ENCODE measurements around the gene DCAF4. TPM values are rescaled to one million over a fixed set of nuclear protein-coding genes. Genes with fewer than 3 reads are reported as not detected.

Gene DCAF4
- total RNA-seq, 1 donor from 2014 or later, result 0.64 TPM

GRCh38 chr14:72921396-72921795, 4.9 kb upstream of the DCAF4 start:
- Histone ChIP-seq H3K27ac (no peak overlapping the region), H3K4me1 (peaks cover 0 to 5% of the 10 kb centered on the region in 2 donors), H3K4me3 (no peak overlapping the region), H3K27me3 (no peaks in the 10 kb centered on the region), H3K36me3 (no peaks in the 10 kb centered on the region), H3K9me3 (no peaks in the 10 kb centered on the region)
- intact Hi-C loops (cut with DNase I), result no loop called here
- DNase-seq (ENCODE audit: low spot score in 2 of 2), result no peak
- TF ChIP-seq CTCF (IDR thresholded peaks at IDR 0.05), result no peak

GRCh38 chr14:72924337-72924736, 1.9 kb upstream of the DCAF4 start:
- no peak for DNase-seq (ENCODE audit: low spot score in 2 of 2)
- intact Hi-C loops (cut with DNase I), result no loop called here
- H3K4me1 ChIP-seq, result peaks cover 5% of the 10 kb centered on the region in 2 donors
- no peak overlapping the region for H3K27ac ChIP-seq
- no peaks in the 10 kb centered on the region for H3K9me3 ChIP-seq
- H3K27me3 ChIP-seq, result no peaks in the 10 kb centered on the region
- no peak overlapping the region for H3K4me3 ChIP-seq
- no peak for TF ChIP-seq CTCF (IDR thresholded peaks at IDR 0.05)
- no peaks in the 10 kb centered on the region for H3K36me3 ChIP-seq

DNA sequence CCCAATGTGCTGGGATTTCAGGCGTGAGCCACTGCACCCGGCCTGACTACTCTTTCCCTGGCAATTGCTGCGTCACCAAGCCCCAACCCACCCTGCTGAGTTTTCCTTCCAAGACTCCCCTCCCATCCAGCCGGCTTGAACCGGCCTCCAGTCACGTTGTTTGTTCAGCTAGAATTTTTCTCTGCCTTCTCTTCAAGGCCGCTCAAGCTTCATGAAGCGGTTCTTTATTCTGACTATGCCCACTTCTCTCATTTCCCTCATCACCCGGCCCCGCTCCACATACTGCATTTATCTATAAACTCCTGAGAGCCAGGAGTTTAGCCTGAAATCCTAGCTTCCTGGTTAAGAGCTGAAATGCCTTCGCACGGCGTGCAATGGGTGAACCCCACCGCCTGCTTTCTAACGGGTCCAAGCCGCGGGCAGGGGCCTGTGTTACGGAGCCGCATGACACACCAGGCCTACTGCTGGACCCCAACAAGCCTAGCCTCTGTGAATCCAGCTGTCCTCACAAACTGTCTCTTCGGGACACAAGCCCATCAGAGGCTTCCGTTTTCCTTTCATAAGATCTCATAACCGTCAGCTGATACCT, 999 bp upstream of the DCAF4 start:
- no peak for TF ChIP-seq CTCF (IDR thresholded peaks at IDR 0.05)
- no peaks in the 10 kb centered on the region for H3K9me3 ChIP-seq
- DNase-seq (ENCODE audit: low spot score in 2 of 2), result no peak
- H3K4me3 ChIP-seq, result peak overlapping the region in 1 of 2 donors; percentile 91
- H3K4me1 ChIP-seq, result peaks cover 5% of the 10 kb centered on the region in 2 donors
- intact Hi-C loops (cut with DNase I), result no loop called here
- H3K27me3 ChIP-seq, result no peaks in the 10 kb centered on the region
- no peaks in the 10 kb centered on the region for H3K36me3 ChIP-seq
- H3K27ac ChIP-seq, result peak overlapping the region; percentile 67 to 71

GRCh38 chr14:72925815-72926291, 411 bp upstream of the DCAF4 start:
- H3K4me1 ChIP-seq, result peaks cover 5% of the 10 kb centered on the region in 2 donors

GRCh38 chr14:72928872-72929271, 2.6 kb downstream of the DCAF4 start:
- intact Hi-C loops (cut with DNase I), result no loop called here
- no peak for TF ChIP-seq CTCF (IDR thresholded peaks at IDR 0.05)
- Histone ChIP-seq H3K27me3 (no peaks in the 10 kb centered on the region), H3K27ac (no peak overlapping the region), H3K4me1 (peaks cover 5% of the 10 kb centered on the region in 2 donors), H3K4me3 (no peak overlapping the region), H3K9me3 (no peaks in the 10 kb centered on the region), H3K36me3 (no peaks in the 10 kb centered on the region)
- no peak for DNase-seq (ENCODE audit: low spot score in 2 of 2)

More at GRCh38 chr14:72925815-72926291, 411 bp upstream of the DCAF4 start:
- Histone ChIP-seq H3K27ac (peak overlapping the region; percentile 67 to 71), H3K36me3 (no peaks in the 10 kb centered on the region), H3K27me3 (no peaks in the 10 kb centered on the region), H3K4me3 (peak overlapping the region; percentile 60 to 91), H3K9me3 (no peaks in the 10 kb centered on the region)
- intact Hi-C loops (cut with DNase I), result loop anchor here (2.0 kb wide), 2 partner anchors 19 to 31 kb away; partner anchors contain the start of gene DPF3
- no peak for TF ChIP-seq CTCF (IDR thresholded peaks at IDR 0.05)
- DNase-seq (ENCODE audit: low spot score in 2 of 2), result no peak
